ENCODE results near the gene GJD2.

GJD2 gene

GRCh38 chr15:34776606-34777105 lies 21.9 kb upstream of the GJD2 start:
- H3K27ac ChIP-seq, result no peak overlapping the region
- no peak overlapping the region for H3K4me3 ChIP-seq

DNA sequence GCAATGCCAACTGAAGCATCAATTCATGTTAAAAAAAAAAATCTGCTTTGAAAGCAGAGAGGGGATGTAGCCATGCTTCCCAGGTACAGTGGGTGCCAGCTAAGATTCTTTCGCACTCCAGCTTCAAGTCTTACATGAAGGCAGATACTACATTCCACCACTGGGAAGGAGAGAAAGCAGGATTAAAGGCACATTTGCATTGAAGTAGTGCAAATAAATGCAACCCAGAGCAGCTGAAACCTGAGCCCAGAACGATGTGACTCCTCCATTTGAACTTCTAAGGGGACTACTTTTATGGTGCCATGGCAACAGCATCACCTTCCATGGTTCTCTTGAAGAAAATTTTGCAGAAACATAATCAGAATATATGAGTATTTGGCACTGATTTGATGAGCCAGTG lies 19.1 kb upstream of the GJD2 start:
- Histone ChIP-seq H3K4me3 (no peak overlapping the region), H3K27ac (no peak overlapping the region)

- no peak overlapping the region for H3K27ac ChIP-seq
- no peak overlapping the region for H3K4me3 ChIP-seq
Measured at GRCh38 chr15:34773013-34773412, 18.2 kb upstream of the GJD2 start.

DNA sequence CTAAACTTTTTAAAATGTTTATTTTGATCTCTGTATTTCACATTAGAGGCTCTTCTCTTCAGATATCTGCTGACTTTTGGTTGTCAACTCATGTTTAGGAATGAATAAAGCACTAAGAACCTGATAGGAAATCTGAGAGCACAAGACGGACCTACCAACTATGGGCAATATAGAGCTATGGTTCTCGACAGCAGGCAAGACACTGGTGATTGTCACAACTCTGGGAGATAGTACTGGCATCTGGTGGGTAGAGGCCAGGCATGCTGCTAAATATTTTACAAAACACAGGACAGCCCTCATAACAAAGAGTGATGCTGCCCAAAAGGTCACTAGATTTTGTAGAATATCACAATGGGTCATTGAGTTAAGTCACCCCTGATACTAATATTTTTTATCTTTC lies 17.5 kb upstream of the GJD2 start:
- no peak overlapping the region for H3K27ac ChIP-seq
- H3K4me3 ChIP-seq, result no peak overlapping the region

GRCh38 chr15:34769711-34770110 lies 14.9 kb upstream of the GJD2 start:
- H3K4me3 ChIP-seq, result no peak overlapping the region

DNA sequence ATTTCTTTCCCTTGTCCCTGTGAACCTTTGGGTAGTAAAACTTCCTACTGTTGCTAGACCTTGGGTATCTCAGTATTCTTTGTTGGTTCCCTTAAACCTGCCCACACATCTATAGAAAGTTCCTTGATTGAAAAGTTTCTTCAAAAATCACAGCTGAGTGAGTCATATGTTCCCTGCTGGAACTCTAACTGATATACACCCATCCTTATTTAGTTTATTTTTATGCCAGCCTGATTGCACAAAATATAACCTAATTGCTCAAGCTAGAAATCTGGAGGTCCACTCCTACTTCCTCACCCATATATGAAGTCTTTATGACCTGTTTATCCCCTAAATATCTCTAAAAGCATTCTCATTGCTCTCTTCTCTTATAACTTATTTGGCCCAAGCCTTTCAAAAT lies 13.7 kb upstream of the GJD2 start:
- H3K4me3 ChIP-seq, result no peak overlapping the region

More at GRCh38 chr15:34769711-34770110, 14.9 kb upstream of the GJD2 start:
- no peak overlapping the region for H3K27ac ChIP-seq

DNA sequence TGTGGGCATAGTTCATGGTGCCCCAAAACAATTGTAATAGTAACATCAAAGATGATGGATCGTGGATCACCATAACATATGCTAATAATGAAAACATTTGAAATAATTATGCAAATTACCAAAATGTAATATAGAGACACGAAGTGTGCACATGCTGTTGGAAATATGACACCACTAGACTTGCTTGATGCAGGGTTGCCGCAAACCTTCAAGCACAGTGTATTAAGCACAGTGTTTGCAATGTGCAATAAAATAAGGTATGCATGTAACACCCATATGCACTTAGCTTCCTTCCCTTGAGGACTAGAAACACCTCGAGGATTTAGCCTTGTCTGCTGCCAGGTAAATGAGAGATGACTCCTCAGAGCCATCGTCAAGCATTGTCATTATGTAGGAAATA lies 10.9 kb upstream of the GJD2 start:
- Histone ChIP-seq H3K27ac (no peak overlapping the region), H3K4me3 (no peak overlapping the region)

More for the DNA sequence above, 13.7 kb upstream of the GJD2 start:
- no peak overlapping the region for H3K27ac ChIP-seq

- Histone ChIP-seq H3K27ac (no peak overlapping the region), H3K4me3 (no peak overlapping the region)
Measured at GRCh38 chr15:34760909-34761308, 6.1 kb upstream of the GJD2 start.

- H3K27ac ChIP-seq, result no peak overlapping the region
- no peak overlapping the region for H3K4me3 ChIP-seq
Measured at GRCh38 chr15:34759992-34760391, 5.2 kb upstream of the GJD2 start.

DNA sequence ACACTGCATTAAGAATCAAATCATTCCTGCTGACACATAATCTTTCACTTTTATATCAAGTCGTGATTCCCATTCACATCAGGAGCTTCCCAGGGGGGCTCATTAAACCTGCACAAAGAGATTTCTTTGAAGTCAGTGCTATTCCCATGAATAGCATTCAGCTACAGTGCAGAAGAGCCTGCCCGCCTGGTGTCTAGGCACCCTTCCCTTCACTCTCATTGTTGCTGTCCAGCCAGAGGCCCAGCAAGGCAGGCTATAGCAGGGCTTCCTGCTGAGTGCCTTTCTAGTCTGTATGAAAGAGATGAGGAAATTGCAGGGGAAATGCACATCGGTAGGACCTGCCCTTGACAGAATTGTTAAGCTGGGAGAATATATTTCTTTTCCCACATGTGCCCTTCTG lies 4.5 kb upstream of the GJD2 start:
- Histone ChIP-seq H3K4me3 (no peak overlapping the region), H3K27ac (no peak overlapping the region)

DNA sequence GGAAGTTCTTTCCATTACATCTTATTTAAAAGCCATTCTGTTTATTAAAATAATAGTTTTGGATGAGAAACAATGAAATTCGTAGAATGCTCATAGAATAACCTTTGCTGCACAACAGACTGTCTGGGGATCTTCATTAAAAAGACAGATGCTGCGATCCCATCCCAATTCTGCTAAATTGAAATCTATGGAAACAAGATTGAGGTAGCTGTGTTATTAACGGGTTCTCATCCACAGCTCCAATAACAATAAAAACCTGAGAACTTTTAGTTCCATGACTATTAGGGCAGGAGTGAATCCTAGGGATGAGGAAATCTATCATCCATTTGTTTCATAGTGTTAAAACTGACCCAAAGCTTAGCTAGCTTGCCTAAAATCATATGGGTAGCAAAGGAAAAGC lies 2.5 kb upstream of the GJD2 start:
- Histone ChIP-seq H3K4me3 (no peak overlapping the region), H3K27ac (no peak overlapping the region)

- no peak overlapping the region for H3K27ac ChIP-seq
Measured at GRCh38 chr15:34755419-34755773, 598 bp upstream of the GJD2 start.

DNA sequence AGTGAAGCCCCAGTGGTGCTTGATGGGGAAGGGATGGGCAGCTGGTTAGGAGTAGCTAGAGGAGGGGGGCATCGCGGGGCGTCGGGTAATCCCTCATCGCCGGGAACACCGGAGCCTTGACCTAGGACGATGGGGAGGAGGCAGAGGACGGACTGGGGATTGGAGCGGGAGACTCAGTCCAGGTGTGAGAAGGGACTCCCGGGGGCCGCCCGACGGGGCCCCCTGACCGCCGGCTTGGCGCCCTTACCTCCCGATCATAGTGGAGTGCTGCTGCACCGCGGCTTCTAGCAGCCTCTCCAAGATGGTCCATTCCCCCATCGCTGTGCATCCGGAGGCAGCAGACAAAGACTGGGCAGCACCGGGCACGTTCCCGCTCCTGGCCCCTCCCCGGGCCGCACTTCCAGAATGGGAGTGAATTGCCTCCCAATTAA lies 612 bp downstream of the GJD2 start:
- Histone ChIP-seq H3K27ac (no peak overlapping the region), H3K4me3 (peak overlapping the region in 1 of 7 experiments; percentile 14)

More at GRCh38 chr15:34755419-34755773, 598 bp upstream of the GJD2 start:
- H3K4me3 ChIP-seq, result no peak overlapping the region

DNA sequence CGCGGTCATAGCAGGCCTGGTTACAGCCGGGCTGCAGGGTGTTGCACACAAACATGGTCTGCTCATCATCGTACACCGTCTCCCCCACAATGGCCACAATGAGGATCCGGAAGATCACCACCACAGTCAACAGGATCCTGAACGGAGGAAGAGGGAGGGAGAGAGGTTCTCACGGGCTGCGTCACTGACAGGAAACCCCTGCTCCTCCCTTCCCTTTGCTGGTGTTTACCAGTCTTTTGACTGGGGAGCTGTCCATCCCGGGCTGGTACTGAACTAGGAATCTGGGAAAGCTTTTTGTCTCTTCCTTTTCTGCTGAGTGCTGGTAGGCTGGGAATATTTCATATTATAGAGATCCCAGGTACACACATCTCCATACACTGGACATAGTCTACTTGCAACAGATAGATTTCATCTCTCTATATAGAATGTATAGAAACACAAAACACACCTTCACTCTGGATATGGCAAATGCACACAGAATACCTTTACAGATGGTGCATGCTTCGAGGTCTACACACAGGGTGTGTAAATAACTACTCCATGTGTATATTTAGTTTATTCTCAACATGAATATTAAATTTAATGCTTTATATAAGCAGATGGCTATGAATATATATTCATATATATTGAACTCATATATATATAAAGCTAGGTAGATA lies 1.4 kb downstream of the GJD2 start:
- Histone ChIP-seq H3K27ac (no peak overlapping the region), H3K4me3 (no peak overlapping the region)

DNA sequence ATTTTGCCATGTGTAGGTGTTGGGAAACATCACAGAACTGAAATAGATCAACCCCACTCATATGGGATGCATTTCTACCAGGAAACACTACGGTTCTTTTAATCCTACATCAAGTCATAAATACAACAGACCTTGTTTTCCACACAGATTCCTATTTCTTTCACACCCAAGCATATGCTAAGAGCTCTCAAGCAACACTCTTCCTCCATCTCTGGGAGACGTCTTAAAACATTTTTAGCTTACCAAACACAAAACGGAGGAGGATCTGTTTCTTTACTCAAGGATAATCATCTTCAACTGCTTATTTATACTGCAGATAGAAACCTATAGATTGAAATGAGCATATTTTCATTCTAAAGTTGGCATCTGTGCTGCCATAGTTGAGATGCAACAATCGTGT lies 5.1 kb downstream of the GJD2 start:
- Histone ChIP-seq H3K4me3 (no peak overlapping the region), H3K27ac (no peak overlapping the region)

DNA sequence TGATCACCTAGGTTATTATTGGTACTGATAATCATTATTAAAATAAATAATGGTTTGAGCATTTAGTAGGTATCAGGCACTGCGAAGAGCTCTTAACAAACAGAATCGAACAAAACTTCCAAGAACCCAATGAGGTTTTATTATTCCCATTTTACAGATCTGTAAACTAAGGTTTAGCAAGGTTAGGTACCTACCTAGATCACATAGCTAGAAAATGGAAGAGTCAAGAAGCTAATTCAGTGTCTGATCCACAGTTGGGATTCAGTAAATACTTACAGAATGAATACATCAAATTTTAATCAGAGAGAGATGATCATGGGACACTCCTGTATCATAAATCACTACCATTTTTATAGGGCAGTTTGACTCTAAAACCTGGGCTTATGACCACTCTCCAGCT lies 15.5 kb downstream of the GJD2 start:
- H3K4me3 ChIP-seq, result no peak overlapping the region
- H3K27ac ChIP-seq, result no peak overlapping the region

GRCh38 chr15:34738002-34738401 lies 16.8 kb downstream of the GJD2 start:
- Histone ChIP-seq H3K4me3 (no peak overlapping the region), H3K27ac (no peak overlapping the region)

- Histone ChIP-seq H3K4me3 (no peak overlapping the region), H3K27ac (no peak overlapping the region)
Measured at GRCh38 chr15:34737477-34737876, 17.3 kb downstream of the GJD2 start.

- no peak overlapping the region for H3K4me3 ChIP-seq
- H3K27ac ChIP-seq, result no peak overlapping the region
Measured at GRCh38 chr15:34734303-34734702, 20.5 kb downstream of the GJD2 start.

- no peak overlapping the region for H3K27ac ChIP-seq
- no peak overlapping the region for H3K4me3 ChIP-seq
Measured at GRCh38 chr15:34733621-34734020, 21.2 kb downstream of the GJD2 start.

- no peak overlapping the region for H3K27ac ChIP-seq
- no peak overlapping the region for H3K4me3 ChIP-seq
Measured at GRCh38 chr15:34732430-34732829, 22.4 kb downstream of the GJD2 start.

GRCh38 chr15:34730701-34731100 lies 24.1 kb downstream of the GJD2 start:
- no peak overlapping the region for H3K4me3 ChIP-seq

More at GRCh38 chr15:34730701-34731100, 24.1 kb downstream of the GJD2 start:
- no peak overlapping the region for H3K27ac ChIP-seq

Data from skin epidermis (tissue), 12 donors.